GM18517 (cell line): ENCODE data around the gene FKBP6.
A peak's percentile ranks its signal among the peaks of the same experiment; 100 is the strongest.
"Not testable (repeated sequence)": the region's sequence is repeated elsewhere in the genome, so short reads cannot be mapped to it uniquely, and the experiment has no call there.

Experiments
- ATAC-seq: cut with Tn5 transposase; IDR thresholded peaks from one replicate; pipeline ENCODE4 v1.9.1; 2021; ENCODE audit warnings: mild to moderate bottlenecking, moderate library complexity; ENCODE audit not compliant: unreplicated experiment

Gene FKBP6

DNA sequence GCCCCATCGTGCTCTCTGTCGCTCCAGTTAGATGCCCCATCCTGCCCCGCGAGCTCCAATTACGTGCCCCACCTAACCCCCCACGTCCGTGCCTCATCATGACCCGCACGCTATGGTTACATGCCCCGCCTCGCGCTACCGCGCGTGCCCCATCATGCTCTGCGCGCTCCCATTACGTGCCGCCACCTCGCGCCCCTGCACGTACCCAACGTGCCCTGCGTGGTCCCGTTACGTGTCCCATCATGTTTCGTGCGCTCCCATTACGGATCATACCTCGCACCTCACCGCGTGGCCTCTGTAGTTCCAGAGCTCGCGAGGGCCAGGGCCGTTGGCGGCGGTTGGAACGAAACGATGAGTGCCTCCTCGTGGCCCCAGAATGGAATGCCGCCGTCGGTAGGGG is at the start of gene FKBP6, which contains the start of gene TRIM50:
TSS of gene FKBP6 (plus strand) at position 240 of the 400 bp plus-strand sequence. CDS start 268 bp downstream, outside the sequence.
TSS of gene TRIM50 (minus strand) at position 161 of the 400 bp plus-strand sequence. CDS start 3,295 bp downstream, outside the sequence.
- ATAC-seq, result not testable (repeated sequence)

DNA sequence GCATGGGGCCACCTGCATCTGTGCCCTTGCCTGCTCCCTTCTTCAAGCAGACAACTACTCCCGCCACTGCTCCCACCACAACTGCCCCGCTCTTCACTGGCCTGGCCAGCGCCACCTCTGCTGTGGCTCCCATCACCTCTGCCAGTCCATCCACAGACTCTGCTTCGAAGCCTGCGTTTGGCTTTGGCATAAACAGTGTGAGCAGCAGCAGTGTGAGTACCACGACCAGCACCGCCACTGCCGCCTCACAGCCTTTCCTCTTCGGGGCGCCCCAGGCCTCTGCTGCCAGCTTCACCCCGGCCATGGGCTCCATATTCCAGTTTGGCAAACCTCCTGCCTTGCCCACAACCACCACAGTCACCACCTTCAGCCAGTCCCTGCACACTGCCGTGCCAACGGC is 30.7 kb upstream of the FKBP6 start:
- ATAC-seq, result not testable (repeated sequence)

DNA sequence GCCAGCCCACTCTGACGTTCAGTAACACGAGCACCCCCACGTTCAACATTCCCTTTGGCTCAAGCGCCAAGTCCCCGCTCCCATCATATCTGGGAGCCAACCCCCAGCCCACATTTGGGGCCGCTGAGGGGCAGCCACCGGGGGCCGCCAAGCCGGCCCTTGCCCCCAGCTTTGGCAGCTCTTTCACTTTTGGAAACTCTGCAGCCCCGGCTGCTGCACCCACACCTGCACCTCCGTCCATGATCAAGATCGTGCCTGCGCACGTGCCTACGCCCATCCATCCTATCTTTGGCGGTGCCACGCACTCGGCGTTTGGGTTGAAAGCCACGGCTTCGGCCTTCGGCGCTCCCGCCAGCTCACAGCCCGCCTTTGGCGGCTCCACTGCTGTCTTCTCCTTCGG is 30.3 kb upstream of the FKBP6 start:
- ATAC-seq, result not testable (repeated sequence)

DNA sequence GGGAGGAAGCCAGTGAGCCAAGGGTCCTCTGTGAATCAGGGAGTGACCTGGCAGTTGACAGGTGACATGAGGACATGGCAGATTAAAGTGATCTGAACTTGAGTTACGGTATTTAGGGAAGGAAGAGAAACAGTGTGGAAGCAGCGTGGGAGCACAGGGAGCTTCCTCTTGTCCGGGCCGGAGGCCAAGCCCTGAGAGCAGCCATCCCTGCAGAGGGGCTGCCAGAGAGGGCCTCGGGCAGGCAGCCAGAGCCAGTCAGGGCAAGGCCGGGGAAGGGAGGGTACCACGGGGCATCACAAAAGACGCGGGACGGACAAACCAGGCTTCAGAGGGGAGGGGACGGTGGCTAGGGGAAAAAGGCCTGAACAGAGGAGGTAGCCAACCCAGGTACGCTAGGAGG is 28.1 kb upstream of the FKBP6 start:
- ATAC-seq, result not testable (repeated sequence)

GRCh38 chr7:73301108-73301507 is 26.9 kb upstream of the FKBP6 start:
- ATAC-seq, result not testable (repeated sequence)

DNA sequence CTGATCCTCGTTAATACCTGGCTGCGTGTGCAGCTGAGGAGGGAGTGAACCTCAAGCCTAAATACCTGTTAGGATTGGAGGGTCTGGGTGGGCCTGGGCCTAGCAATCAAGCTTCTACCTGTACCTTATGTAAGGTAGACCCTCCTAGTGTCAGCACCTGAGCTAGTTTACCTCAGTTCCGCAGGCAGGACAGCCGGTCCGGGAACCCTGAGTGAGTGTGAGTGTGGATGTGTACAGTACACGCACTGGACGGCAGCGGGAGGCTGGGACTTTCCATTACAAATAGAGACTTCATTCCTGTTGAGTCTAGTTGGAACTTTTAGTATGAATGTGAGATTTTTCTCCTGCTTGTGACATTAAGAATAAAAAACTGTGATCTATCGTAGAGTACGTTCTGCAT is 25.1 kb upstream of the FKBP6 start:
- not testable (repeated sequence) for ATAC-seq

DNA sequence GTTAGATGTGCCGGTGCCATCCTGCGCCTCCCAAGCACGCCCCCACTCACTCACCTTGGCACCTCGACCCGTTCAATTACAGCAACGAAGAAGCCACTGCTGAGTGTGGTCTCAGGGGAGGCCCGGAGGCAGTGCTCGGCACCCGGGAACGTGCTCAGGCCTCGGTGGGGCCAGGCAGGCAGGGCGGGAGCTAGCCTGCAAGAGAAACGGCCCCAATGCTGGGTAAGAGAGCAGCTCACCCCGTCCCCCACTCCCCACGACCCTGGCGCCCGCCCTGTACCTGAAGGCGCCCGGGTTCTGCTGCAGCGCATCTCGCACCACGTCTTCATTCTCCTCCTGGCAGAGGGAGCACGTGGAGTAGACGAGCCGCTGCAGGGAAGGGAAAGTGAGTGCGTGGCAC is 24.4 kb upstream of the FKBP6 start:
- no peak for ATAC-seq

- ATAC-seq, result no peak
Measured at GRCh38 chr7:73304071-73304470, 23.9 kb upstream of the FKBP6 start.

GRCh38 chr7:73304612-73305387 is 23.2 kb upstream of the FKBP6 start:
- not testable (repeated sequence) for ATAC-seq

- ATAC-seq, result no peak
Measured at GRCh38 chr7:73307436-73307835, 20.5 kb upstream of the FKBP6 start.

GRCh38 chr7:73308074-73308664 is 19.8 kb upstream of the FKBP6 start:
- ATAC-seq, result peak; percentile 30

DNA sequence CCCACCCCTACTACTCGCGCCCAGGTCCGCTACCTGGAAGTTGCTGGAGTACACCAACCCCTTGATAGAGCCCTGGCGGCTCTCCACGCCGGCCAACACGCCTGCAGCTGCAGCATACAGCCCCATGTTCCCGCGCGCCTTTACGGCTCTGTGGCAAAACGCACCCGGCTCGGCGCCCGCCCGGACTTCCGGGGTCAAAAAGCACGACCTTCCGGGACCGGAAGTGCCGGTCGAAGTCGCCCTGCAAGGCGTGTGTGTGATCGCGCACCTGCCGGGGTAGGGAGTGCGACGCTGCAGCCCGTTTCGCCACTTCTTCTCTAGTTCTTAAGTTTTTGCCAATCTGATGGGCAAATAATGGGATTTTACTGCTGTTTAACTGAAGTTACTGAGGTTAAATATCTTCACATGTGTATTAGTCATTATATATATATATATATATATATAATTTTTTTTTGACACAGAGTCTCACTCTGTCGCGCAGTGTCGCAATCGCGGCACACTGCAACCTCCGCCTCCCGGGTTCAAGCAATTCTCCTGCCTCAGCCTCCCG is 19.2 kb upstream of the FKBP6 start, which contains the start of gene NSUN5:
TSS of gene NSUN5 (minus strand) at position 162 of the 550 bp plus-strand sequence. CDS start at position 126, 36 bp downstream.
- peak; percentile 78 for ATAC-seq

DNA sequence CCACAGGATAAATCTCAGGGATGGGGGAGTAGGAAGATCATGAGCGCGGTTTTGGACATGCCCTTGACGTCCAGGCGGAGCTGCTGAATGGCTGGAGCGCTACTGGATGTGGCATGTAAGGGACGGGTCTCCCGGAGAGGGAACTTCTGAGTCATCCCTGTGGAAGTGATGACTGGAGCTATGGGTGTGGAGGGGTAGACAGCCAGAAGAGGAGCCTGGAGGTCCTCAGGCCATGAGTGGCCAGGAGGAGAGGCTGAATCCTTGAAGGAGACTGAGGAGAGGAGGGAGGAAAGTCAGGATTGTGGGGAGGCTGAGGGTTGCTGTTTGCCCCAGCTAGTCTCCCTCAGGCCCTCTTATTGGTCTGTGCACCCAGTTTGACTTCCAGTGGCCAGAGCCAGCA is 16.5 kb upstream of the FKBP6 start:
- ATAC-seq, result not testable (repeated sequence)

- ATAC-seq, result no peak
Measured at GRCh38 chr7:73312831-73313520, 15.0 kb upstream of the FKBP6 start.

GRCh38 chr7:73313521-73313906 is 14.4 kb upstream of the FKBP6 start:
- ATAC-seq, result no peak

DNA sequence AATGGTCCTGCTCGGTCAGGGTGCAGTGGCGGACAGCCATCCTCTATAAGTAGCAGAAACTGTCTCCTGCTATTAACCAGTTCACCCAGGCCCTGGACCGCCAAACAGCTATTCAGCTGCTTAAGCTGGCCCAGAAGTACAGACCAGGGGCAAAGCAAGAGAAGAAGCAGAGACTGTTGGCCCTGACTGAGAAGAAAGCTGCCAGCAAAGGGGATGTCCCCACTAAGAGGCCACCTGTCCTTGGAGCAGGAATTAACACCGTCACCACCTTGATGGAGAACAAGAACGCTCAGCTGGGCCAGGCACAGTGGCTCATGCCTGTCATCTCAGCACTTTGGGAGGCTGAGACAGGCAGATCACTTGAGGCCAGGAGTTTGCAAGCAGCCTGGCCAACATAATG is 13.7 kb upstream of the FKBP6 start:
- ATAC-seq, result no peak

DNA sequence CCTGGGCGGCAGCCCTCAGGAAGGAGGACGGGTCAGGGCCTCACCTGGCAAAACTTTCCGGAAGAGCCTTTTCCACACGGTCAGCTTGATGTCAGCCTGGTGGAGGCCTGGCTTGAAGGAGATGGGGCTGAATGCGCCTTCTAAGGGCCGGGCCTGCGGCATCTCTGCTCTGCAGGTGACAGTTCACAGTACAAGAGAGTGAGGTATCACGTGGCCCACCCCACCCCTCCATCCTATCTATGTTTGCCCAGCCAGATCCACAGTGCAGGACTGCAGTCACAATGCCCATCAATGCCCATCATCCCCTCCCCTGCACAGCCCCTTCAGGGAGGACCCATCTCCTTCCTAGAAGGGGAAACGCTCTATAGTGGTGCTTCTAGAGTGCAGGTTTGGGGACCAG is 11.4 kb upstream of the FKBP6 start:
- no peak for ATAC-seq

DNA sequence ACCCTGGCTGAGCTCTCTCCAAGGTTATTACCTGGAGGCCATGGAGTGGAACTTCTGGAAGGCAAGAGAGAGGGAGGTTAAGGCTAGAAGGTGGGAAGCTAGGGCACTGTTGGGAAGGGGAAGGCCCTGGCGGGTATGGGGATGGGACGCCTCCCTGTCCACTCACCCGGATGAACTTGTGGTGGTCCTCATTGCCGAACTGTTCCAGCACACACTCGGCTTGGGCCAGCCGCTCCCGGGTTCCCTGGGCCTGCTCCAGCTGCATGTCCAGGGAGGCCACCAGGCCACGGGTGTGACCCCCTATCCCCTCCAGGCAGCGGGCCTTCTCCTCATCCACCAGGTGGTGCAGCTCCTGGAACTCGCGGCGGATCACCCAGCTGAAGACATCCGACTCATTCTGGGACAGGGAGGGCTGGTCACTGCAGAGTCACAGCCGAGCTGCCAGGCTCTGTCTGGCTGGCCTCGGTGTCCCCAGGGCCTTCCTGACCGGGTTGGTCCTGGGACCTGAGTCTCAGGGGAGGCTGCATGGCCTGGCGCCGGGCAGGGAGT is 9.2 kb upstream of the FKBP6 start:
- not testable (repeated sequence) for ATAC-seq

- ATAC-seq, result not testable (repeated sequence)
Measured at GRCh38 chr7:73319541-73319940, 8.4 kb upstream of the FKBP6 start.

DNA sequence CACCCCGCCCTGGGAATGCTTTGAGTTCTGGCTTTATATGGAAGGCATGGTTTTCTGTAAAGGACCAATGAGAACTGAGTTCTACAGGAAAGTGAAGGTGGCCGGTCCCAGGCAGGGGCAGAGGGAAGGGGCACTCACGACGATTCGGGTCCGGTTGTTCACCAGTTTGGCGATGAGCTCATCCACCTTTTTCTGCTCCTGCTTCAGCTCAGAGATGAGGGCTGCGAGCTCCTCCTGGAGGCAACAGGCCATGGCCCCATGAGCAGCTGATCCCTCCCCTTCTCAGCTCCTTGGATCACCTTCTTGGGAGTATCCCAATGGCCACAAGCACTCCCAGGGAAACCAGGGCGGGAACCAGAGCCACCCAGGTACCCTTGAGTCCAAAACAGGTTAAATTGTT is 8.0 kb upstream of the FKBP6 start:
- ATAC-seq, result not testable (repeated sequence)
